HL-60 (cell line): ENCODE data around the gene CNNM3.

ENCODE experiments used
- CTCF ChIP-seq: IDR thresholded peaks from one replicate; pipeline ENCODE4 v1.5.1; 2011; ENCODE audit warnings: low read length, control low read depth, inconsistent platforms; ENCODE audit not compliant: insufficient read depth
- GABPA ChIP-seq: IDR thresholded peaks from 2 replicates; pipeline ENCODE4 v1.6.1; 2012; ENCODE audit warnings: low read depth
- POLR2AphosphoS5 ChIP-seq: IDR thresholded peaks from 2 replicates; pipeline ENCODE4 v1.6.1; 2012; ENCODE audit warnings: low read depth
- REST ChIP-seq: IDR thresholded peaks from 2 replicates; pipeline ENCODE4 v1.6.1; 2012; ENCODE audit warnings: low read depth; ENCODE audit not compliant: insufficient replicate concordance
- SPI1 ChIP-seq: IDR thresholded peaks from 2 replicates; pipeline ENCODE4 v1.6.1; 2012; ENCODE audit warnings: low read depth, mild to moderate bottlenecking, borderline replicate concordance

DNA sequence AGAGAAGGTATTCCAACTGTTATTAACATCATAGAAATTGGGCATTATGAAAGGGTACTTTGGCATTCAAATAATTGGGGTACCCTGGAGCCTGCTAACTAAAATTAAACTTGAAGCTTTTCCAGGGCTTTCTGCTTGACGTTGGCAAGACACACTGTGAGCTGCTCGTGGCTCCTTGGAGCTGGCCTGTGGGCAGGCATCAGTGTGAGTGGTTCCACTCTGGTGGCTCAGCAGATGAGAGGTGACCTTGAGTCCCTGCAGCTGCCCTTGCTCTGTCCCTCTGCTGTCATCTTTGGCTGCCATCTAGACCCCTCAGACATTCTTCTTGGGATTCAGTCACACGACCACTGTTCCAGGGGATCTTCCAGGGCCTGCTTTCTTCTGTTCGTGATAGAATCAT is 6.7 kb downstream of the CNNM3 start:
- TF ChIP-seq CTCF (no peak), GABPA (no peak), POLR2AphosphoS5 (no peak), REST (no peak), SPI1 (no peak)
